ENCODE results near the gene PRKN. TPM values are rescaled to one million over a fixed set of nuclear protein-coding genes. Genes with fewer than 3 reads are reported as not detected.

The PRKN gene
- total RNA-seq, 4 donors from 2014 or later: 4.4 to 669 (median 10.5) TPM

DNA sequence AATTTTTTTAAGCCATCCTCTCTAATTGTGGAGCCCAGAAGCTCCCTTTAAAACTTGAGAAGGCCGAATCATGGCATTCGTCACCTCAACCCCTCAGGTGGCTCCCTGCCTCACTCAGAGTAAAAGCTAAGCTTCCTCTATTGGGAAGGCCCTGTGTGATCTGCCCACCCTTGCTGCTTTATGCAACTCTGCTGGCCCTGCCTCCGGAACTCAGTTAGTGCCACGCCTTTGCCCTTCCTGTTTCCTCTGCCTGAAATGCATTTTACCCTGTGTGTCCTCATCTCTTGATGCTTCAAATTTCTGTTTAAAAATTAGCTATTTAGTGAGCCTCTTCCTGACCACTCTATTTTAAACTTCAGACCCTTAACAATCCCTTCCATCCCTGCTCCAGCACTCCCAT lies 5.9 kb upstream of the PRKN start:
- no peaks in the 10 kb centered on the region for H3K9me3 ChIP-seq
- no peaks in the 10 kb centered on the region for H3K27me3 ChIP-seq
- no peak for DNase-seq
- H3K4me1 ChIP-seq: no peaks in the 10 kb centered on the region
- no peak overlapping the region for H3K4me3 ChIP-seq
- no peak for TF ChIP-seq POLR2A (IDR thresholded peaks at IDR 0.05)
- TF ChIP-seq, protein P1, sequence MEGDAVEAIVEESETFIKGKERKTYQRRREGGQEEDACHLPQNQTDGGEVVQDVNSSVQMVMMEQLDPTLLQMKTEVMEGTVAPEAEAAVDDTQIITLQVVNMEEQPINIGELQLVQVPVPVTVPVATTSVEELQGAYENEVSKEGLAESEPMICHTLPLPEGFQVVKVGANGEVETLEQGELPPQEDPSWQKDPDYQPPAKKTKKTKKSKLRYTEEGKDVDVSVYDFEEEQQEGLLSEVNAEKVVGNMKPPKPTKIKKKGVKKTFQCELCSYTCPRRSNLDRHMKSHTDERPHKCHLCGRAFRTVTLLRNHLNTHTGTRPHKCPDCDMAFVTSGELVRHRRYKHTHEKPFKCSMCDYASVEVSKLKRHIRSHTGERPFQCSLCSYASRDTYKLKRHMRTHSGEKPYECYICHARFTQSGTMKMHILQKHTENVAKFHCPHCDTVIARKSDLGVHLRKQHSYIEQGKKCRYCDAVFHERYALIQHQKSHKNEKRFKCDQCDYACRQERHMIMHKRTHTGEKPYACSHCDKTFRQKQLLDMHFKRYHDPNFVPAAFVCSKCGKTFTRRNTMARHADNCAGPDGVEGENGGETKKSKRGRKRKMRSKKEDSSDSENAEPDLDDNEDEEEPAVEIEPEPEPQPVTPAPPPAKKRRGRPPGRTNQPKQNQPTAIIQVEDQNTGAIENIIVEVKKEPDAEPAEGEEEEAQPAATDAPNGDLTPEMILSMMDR (IDR thresholded peaks at IDR 0.05): no peak
- H3K27ac ChIP-seq: no peak overlapping the region
- no peaks in the 10 kb centered on the region for H3K36me3 ChIP-seq

DNA sequence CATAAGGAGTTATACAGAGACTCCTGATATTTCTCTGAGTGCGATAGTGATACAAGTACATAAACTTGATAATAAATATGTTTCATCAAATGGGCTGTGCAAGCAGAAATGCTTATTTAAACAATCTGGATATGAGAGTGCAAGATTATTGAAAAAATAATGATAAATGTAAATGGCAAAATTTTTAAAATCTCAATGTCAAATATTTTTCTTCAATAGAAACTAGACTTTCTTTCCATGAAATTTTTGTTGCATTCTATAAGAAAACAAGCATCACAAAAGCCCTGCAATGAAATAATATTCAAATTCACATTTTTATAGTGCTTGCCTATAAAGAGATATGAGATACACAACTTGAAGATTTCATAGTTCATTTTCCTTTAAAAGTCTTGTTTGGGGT lies 2.9 kb upstream of the PRKN start:
- Histone ChIP-seq H3K36me3 (no peaks in the 10 kb centered on the region), H3K4me1 (no peaks in the 10 kb centered on the region), H3K27me3 (no peaks in the 10 kb centered on the region), H3K27ac (no peak overlapping the region), H3K4me3 (no peak overlapping the region), H3K9me3 (no peaks in the 10 kb centered on the region)
- TF ChIP-seq POLR2A (IDR thresholded peaks at IDR 0.05): no peak
- TF ChIP-seq, protein P1 (IDR thresholded peaks at IDR 0.05): no peak
- no peak for DNase-seq

DNA sequence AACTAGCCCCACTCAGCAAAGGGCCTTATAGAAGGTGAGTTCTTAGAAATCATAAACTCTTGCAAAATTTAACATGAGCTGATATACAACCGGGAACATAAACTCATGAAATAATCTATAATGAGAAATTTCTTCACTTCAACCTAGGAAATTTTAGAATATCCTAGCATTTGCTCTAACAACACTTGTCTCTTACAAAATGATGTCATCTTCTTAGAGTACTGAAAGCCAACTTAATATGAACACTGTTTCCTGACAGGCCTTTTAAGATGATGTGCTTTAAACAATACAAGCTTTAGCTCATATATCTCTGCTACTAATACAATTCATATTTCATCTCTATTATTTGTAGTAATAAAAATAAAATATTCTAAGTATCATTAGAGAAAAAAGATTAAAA lies 1.1 kb upstream of the PRKN start:
- H3K27me3 ChIP-seq: no peaks in the 10 kb centered on the region
- no peak overlapping the region for H3K4me3 ChIP-seq
- H3K4me1 ChIP-seq: no peaks in the 10 kb centered on the region
- H3K9me3 ChIP-seq: no peaks in the 10 kb centered on the region
- no peaks in the 10 kb centered on the region for H3K36me3 ChIP-seq
- H3K27ac ChIP-seq: peak overlapping the region in 1 of 4 donors; percentile 87
- TF ChIP-seq, protein P1 (IDR thresholded peaks at IDR 0.05): no peak
- no peak for TF ChIP-seq POLR2A (IDR thresholded peaks at IDR 0.05)
- DNase-seq: no peak

DNA sequence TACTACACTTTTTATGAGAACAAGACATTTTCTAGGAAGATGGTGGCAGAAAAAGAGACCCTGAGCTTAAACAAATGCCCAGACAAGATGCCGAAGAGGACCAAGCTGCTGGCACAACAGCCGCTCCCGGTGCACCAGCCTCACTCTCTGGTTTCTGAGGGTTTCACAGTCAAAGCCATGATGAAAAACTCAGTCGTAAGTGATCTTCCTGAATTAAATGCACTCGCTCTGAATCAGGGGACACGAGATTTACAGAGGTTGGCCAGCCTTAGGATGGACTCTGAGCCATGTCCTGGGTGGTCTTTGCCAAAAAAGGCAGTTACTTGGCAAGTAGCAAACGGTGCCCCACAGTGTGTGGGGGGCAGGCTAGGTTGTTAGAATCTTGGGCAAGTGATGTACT lies 631 bp upstream of the PRKN start:
- Histone ChIP-seq H3K27me3 (no peaks in the 10 kb centered on the region), H3K27ac (peak overlapping the region; percentile 20 to 89 (median 84)), H3K4me1 (no peaks in the 10 kb centered on the region), H3K36me3 (no peaks in the 10 kb centered on the region), H3K9me3 (no peaks in the 10 kb centered on the region), H3K4me3 (peak overlapping the region in 3 of 4 donors; percentile 75 to 96 (median 80))
- TF ChIP-seq, protein P1 (IDR thresholded peaks at IDR 0.05): no peak
- no peak for TF ChIP-seq POLR2A (IDR thresholded peaks at IDR 0.05)
- no peak for DNase-seq

DNA sequence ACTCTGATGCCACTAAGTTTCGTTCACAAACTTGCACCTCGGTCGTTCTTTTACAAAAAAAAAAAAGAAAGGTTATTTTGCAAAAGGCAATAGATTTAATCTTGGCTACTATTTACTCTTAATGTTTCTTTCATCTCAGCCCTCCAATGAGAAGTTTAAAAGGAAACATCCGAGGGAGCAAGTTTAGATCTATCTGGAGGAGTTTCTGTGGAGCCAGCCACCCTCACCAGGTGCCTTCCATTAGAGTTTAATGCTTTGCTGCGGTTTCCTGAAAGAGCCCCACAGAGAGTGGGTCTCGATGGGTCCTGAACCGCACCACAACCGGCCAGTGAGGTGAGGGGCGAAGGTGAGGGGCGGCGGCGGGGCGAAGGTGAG lies 632 bp downstream of the PRKN start:
- H3K4me1 ChIP-seq: no peaks in the 10 kb centered on the region
- peak overlapping the region; percentile 76 to 89 (median 84) for H3K27ac ChIP-seq
- H3K27me3 ChIP-seq: no peaks in the 10 kb centered on the region
- H3K36me3 ChIP-seq: no peaks in the 10 kb centered on the region
- no peak for TF ChIP-seq POLR2A (IDR thresholded peaks at IDR 0.05)
- TF ChIP-seq, protein P1 (IDR thresholded peaks at IDR 0.05): no peak
- peak overlapping the region; percentile 64 to 96 (median 78) for H3K4me3 ChIP-seq
- H3K9me3 ChIP-seq: no peaks in the 10 kb centered on the region
- DNase-seq: no peak

DNA sequence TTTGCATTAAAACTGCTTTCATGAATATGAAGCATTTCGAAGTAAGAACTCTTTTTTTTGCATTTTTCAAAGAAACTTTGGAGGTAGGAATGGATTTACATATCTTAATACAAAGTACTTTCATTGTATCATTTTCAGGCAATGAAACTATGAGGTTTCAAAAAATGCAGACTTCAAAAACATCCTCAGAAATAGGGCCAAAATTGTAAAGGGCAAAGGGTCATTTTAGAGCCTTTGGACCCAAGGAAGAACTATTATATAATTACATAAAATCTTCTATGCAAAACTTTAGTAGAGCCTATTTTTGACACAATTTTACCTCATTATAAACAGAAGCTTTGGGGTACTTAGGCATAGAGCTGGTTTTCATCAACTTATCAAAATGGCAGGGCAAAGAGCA lies 4.9 kb downstream of the PRKN start:
- H3K9me3 ChIP-seq: no peaks in the 10 kb centered on the region
- H3K4me1 ChIP-seq: no peaks in the 10 kb centered on the region
- no peaks in the 10 kb centered on the region for H3K27me3 ChIP-seq
- H3K36me3 ChIP-seq: no peaks in the 10 kb centered on the region
- no peak for DNase-seq
- no peak overlapping the region for H3K4me3 ChIP-seq
- no peak overlapping the region for H3K27ac ChIP-seq
- TF ChIP-seq, protein P1 (IDR thresholded peaks at IDR 0.05): no peak
- TF ChIP-seq POLR2A (IDR thresholded peaks at IDR 0.05): no peak
